Measurements from ENCODE around the gene TMEM186.
"Not testable (repeated sequence)": the region's sequence is repeated elsewhere in the genome, so short reads cannot be mapped to it uniquely, and the experiment has no call there.

- TF ChIP-seq, protein P1, sequence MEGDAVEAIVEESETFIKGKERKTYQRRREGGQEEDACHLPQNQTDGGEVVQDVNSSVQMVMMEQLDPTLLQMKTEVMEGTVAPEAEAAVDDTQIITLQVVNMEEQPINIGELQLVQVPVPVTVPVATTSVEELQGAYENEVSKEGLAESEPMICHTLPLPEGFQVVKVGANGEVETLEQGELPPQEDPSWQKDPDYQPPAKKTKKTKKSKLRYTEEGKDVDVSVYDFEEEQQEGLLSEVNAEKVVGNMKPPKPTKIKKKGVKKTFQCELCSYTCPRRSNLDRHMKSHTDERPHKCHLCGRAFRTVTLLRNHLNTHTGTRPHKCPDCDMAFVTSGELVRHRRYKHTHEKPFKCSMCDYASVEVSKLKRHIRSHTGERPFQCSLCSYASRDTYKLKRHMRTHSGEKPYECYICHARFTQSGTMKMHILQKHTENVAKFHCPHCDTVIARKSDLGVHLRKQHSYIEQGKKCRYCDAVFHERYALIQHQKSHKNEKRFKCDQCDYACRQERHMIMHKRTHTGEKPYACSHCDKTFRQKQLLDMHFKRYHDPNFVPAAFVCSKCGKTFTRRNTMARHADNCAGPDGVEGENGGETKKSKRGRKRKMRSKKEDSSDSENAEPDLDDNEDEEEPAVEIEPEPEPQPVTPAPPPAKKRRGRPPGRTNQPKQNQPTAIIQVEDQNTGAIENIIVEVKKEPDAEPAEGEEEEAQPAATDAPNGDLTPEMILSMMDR (conservative IDR thresholded peaks at IDR 0.05): not testable (repeated sequence)
- TF ChIP-seq EZH2 (IDR thresholded peaks at IDR 0.05; ENCODE audit: low read depth): not testable (repeated sequence)
These were observed 6.3 kb upstream of the TMEM186 start for GRCh38 chr16:8803733-8804132.

Data from PC-9 (cell line).